GM19452 (cell line): Measurements from ENCODE around the gene OR1L8.

Experiments
- ATAC-seq: cut with Tn5 transposase; IDR thresholded peaks from one replicate; pipeline ENCODE4 v1.9.1; 2021; ENCODE audit not compliant: unreplicated experiment

The OR1L8 gene

DNA sequence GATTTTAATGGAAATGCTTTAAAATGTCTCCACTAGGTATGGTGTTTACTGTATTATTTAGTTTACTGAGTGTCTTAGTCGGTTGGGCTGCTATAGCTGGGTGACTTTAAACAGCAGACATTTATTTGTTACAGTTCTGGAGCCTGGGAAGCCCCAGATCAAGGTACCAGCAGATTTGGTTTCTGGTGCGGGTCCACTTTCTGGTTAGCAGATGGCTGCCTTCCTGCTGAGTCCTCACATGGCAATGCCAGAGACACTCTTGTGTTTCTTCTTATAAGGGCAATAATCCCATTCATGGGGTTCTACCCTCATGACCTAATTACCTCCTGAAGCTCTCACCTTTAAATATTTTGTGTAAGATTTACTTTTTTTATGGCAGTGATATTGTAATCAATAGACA, 65.0 kb downstream of the OR1L8 start:
- ATAC-seq, result no peak
